ENCODE measurements around the gene FBXL19. TPM values are rescaled to one million over a fixed set of nuclear protein-coding genes. Genes with fewer than 3 reads are reported as not detected.

FBXL19 gene
- total RNA-seq, 2 donors from 2014 or later, result 6.4 to 10.1 TPM

DNA sequence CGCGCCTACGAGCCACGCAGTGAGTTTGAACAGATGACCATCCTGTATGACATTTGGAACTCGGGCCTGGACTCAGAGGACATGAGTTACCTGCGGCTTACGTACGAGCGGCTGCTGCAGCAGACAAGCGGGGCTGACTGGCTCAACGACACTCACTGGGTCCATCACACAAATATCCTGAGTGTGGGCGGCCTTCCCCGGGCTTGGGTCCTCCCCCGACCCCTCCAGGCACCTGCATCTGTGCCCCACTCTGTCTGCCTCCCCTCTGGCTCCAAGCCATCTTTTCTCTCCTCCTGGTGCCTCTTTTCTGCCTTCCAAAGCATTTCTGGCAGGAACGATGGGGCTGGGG, 56.6 kb downstream of the FBXL19 start:
- intact Hi-C loops (cut with DNase I), result loop anchor here (5.0 to 10.0 kb wide), 4 partner anchors 115 to 885 kb away; partner anchors contain the start of genes ZNF843 (in 2 of the 2) and VKORC1 (in 1 of the 2)
- ATAC-seq (no peak), DNase-seq (no peak)

DNA sequence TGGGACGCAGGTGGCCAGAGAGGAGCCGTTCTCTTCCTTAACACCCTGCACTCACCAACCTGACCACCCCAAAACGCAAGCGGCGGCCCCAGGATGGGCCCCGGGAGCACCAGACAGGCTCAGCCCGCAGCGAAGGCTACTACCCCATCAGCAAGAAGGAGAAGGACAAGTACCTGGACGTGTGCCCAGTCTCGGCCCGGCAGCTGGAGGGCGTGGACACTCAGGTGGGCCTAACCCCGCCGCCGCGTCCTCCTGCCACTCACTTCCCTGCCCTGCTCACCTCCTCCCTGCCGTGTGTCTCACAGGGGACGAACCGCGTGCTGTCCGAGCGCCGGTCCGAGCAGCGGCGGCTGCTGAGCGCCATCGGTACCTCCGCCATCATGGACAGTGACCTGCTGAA, 57.1 kb downstream of the FBXL19 start:
- intact Hi-C loops (cut with DNase I), result loop anchor here (5.0 to 10.0 kb wide), 4 partner anchors 114 to 884 kb away; partner anchors contain the start of genes ZNF843 (in 2 of the 2) and VKORC1 (in 1 of the 2)
- no peak for DNase-seq
- ATAC-seq, result no peak

DNA sequence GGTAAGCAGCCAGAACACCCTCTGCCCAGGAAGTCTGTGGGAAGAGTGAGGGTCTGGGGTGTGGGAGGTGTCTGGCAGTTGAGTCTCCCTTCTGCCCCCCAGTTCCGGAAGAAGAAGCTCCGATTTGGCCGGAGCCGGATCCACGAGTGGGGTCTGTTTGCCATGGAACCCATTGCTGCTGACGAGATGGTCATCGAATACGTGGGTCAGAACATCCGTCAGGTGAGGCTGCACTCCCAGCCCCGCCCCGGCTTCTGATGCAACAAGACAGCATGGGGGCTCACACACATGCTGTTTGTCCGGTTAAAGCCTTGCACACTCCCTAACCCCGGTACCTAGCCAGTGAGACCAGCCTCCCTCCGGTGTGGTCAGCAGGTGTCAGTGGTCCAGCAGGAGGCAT, 57.6 kb downstream of the FBXL19 start:
- intact Hi-C loops (cut with DNase I), result loop anchor here (5.0 to 10.0 kb wide), 4 partner anchors 114 to 884 kb away; partner anchors contain the start of genes ZNF843 (in 2 of the 2) and VKORC1 (in 1 of the 2)
- no peak for DNase-seq
- ATAC-seq, result no peak

DNA sequence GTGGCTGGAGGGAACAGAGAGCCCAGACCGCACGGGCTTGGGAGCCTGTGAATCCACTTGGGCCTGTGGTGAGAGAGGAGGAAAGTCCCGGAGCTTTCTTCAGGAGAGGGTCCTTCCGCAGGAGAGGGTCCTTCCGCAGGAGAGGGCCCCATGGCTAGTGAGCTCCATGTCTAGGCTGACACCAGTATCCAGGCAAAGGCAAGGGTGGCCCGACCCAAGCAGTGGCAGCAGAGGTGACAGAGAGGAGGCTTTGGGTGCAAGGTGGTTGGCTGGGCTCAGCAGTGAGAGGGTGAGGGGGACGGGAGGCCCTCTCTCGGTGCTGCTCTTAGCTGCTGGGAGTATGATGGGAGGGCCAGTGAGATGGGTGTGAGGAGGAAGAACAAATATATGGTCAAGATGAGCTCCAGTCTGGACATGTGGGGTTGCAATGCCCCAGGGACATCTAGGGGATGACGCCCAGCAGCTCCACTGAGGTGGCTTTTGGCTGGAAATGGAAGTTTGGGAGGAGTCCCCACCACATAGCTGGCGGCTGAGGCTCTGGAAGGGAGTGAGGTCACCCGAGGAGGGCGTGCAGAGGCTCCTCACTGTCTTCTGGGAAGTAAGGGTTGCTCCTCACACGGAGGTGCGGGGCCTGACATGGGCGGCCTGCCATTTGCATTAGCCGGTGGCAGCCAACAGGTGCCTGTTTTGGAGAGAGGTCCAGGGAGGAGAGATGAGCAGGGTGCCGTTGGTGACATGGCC, 59.3 kb downstream of the FBXL19 start:
- no peak for DNase-seq
- intact Hi-C loops (cut with DNase I), result loop anchor here (5.0 to 10.0 kb wide), 4 partner anchors 112 to 882 kb away; partner anchors contain the start of genes ZNF843 (in 2 of the 2) and VKORC1 (in 1 of the 2)
- no peak for ATAC-seq

DNA sequence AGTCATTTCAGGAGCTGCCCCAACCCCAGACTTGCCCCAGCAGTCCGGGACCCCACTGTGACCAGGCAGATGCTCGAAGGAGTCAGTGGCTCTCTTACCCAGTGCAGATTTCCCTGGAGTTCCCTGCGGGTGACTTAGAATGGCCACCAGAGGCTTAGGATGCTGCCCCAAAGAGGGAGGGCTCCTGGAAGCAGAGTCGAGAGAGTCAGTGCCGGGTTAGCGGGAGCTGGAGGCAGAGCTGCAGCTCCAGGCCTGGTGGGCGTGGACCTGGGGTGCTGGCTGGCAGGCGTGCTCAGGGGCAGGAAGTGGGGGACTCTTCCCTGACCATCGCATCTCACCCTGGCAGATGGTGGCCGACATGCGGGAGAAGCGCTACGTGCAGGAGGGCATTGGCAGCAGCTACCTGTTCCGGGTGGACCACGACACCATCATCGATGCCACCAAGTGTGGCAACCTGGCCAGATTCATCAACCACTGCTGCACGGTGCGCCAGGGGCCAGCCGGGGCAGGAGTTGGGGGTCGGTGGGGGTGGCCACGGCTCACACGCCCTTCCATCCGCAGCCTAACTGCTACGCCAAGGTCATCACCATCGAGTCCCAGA, 60.0 kb downstream of the FBXL19 start:
- intact Hi-C loops (cut with DNase I), result loop anchor here (5.0 to 10.0 kb wide), 4 partner anchors 111 to 881 kb away; partner anchors contain the start of genes ZNF843 (in 2 of the 2) and VKORC1 (in 1 of the 2)
- DNase-seq (no peak), ATAC-seq (no peak)

DNA sequence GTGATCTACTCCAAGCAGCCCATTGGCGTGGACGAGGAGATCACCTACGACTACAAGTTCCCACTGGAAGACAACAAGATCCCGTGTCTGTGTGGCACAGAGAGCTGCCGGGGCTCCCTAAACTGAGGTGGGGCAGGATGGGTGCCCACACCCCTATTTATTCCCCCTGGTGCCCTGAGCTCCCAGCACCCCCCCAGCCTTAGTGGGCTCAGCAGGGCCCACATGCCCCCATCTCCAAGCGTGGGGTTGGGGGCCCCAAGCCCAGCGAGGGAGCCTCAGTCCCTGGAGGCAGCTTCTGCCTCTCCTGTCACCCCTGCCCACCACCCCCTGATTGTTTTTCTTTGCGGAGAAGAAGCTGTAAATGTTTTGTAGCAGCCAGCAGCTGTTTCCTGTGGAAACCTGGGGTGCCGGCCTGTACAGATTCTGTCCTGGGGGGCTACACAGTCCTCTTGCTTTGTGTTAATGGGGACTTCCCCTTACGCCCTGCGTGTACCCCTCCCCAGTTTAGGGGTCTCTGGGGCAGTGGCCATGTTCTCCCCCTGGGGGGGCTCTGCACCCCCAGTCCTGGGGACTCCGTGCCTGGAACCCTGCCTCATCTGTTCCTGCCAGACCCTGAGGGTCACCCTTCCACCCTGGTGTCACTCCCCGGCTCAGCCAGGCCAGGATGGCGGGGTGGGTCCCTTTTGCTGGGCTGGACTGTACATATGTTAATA, 60.7 kb downstream of the FBXL19 start:
- ATAC-seq, result no peak
- no peak for DNase-seq
- intact Hi-C loops (cut with DNase I), result loop anchor here (5.0 to 10.0 kb wide), 4 partner anchors 111 to 881 kb away; partner anchors contain the start of genes ZNF843 (in 2 of the 2) and VKORC1 (in 1 of the 2)

DNA sequence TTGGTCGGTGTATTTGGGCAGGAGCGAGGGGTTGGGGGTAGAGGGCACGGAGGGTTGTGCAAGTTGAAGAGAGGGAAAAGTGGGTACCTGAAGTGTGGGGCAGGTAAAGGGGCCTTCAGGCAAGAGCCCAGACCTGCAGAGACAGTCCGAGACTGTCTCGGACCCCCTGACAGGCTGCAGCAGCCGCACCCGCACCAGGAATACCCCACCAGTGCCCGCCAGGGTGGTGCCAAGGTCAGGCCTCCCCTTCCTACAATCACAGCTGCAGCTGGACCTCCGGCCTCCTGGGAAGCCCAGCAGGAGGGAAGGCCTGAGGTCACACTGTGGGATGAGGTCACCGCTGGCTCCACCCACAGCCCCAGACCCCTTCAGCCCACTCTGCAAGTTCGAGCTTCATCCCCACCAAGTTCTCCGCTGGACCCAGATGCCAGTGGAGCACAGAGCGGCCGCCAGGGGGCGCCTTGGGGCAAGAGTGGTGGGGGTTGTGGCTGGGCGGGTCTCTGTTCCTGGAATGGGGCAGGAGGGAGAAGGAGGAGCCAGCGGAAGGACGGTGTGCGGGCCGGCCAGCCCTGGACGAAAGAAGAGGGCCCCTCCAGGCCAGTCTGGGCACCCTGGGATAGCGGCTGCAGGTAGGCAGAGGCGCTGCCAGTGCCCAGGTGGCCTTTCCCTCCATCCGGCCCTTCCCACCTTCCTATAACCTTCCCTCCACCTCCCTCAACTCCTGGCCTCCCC, 61.5 kb downstream of the FBXL19 start, which contains the start of gene HSD3B7:
TSS of gene HSD3B7 (plus strand) at position 539 of the 732 bp plus-strand sequence. CDS start 452 bp downstream, outside the sequence.
- peak; percentile 92 for DNase-seq
- intact Hi-C loops (cut with DNase I), result loop anchor here (5.0 to 10.0 kb wide), 5 partner anchors 110 to 880 kb away; partner anchors contain the start of genes ZNF843 (in 2 of the 2) and VKORC1 (in 1 of the 2)
- ATAC-seq, result peak; percentile 89 to 95

DNA sequence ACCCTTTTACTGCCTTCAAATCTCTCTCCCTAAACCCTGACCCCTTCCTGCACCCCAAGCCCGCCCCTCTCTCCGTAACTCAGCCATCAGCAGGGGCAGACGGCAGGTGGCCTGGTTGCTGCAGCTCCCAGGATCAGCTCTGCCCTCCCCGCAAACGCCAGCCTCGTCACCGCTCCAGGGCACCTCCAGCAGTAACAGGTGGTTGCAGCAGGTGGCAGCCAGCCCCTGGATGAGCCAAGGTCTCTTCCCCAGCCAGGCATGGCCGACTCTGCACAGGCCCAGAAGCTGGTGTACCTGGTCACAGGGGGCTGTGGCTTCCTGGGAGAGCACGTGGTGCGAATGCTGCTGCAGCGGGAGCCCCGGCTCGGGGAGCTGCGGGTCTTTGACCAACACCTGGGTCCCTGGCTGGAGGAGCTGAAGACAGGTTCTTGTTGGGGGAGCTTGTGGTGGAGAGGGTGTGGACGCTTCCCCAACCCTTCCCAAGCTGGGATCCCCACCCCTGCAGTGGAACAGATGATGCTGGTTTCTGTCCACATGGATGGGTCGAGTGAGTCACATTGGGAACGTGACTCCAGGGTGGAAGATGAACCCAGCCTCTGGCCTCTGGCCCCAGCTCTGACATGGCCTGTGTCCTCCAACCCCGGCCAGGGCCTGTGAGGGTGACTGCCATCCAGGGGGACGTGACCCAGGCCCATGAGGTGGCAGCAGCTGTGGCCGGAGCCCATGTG, 62.2 kb downstream of the FBXL19 start:
- intact Hi-C loops (cut with DNase I), result loop anchor here (5.0 to 10.0 kb wide), 4 partner anchors 109 to 879 kb away; partner anchors contain the start of genes VKORC1 (in 1 of the 2) and ZNF843 (in 1 of the 2)
- ATAC-seq (peak; percentile 27 to 45), DNase-seq (no peak)

DNA sequence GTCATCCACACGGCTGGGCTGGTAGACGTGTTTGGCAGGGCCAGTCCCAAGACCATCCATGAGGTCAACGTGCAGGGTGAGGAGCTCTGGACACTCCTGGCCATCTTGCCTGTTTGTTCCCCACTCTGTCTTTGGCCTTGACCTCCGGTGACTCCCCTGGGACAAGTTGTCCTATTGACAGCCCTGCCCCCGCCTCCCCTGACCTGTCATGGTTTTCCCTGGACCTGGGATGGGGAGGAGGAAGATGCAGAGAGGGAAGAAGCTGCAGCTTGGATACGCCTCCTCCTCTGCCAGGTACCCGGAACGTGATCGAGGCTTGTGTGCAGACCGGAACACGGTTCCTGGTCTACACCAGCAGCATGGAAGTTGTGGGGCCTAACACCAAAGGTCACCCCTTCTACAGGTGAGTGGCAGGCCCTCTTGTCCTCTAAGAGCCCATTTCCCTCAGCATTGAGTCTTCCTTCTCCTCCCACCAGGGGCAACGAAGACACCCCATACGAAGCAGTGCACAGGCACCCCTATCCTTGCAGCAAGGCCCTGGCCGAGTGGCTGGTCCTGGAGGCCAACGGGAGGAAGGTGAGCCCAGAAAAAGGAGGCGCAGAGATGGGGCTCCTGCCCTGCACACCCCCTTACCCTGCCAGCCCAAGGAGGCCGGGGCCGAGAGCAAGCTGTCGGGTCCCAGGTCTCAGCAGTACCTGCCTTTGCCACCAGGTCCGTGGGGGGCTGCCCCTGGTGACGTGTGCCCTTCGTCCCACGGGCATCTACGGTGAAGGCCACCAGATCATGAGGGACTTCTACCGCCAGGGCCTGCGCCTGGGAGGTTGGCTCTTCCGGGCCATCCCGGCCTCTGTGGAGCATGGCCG, 63.0 kb downstream of the FBXL19 start:
- no peak for ATAC-seq
- intact Hi-C loops (cut with DNase I), result loop anchor here (5.0 to 10.0 kb wide), 4 partner anchors 108 to 878 kb away; partner anchors contain the start of genes VKORC1 (in 1 of the 2) and ZNF843 (in 1 of the 2)

DNA sequence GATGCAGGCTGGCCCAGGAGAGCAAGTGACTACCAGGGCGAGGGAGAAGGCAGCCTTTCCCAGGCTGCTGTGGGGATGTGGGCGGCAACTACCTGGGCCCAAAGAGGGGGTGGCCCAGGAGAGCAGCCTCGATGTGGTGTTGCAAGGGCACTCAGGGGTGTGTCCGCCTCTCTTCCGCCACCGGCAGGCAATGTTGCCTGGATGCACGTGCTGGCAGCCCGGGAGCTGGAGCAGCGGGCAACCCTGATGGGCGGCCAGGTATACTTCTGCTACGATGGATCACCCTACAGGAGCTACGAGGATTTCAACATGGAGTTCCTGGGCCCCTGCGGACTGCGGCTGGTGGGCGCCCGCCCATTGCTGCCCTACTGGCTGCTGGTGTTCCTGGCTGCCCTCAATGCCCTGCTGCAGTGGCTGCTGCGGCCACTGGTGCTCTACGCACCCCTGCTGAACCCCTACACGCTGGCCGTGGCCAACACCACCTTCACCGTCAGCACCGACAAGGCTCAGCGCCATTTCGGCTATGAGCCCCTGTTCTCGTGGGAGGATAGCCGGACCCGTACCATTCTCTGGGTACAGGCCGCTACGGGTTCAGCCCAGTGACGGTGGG, 64.3 kb downstream of the FBXL19 start:
- intact Hi-C loops (cut with DNase I), result loop anchor here (5.0 to 10.0 kb wide), 4 partner anchors 107 to 877 kb away; partner anchors contain the start of genes VKORC1 (in 1 of the 2) and ZNF843 (in 1 of the 2)
- no peak for DNase-seq
- ATAC-seq, result no peak

More for the DNA sequence above, 63.0 kb downstream of the FBXL19 start:
- DNase-seq, result no peak

DNA sequence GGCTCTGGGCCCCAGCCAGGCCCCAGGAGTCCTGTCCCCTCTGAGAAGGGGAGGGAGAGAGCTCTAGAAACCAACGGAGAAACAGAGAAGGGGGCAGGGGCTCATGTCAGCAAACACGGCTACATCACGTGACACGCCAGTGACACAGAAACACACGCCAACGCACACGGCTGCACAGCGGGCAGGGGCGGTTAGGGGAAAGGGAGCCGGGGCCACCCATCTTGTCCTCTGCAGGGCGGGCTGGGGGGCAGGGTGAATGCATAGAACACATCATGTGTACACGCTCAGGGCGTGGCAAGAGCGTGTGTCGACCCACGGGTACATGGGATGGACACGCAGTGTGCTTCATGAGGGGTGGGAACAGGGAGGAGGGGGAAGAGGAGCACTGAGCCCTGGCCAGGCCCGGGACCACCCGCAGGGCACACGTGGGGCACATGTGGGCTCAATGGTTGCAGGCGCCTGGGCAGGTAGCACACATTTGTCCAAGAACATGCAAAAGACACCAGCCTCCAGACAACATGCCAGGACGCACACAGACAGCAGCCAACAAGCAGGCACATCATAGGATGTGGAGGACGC, 66.2 kb downstream of the FBXL19 start:
- DNase-seq (no peak), ATAC-seq (no peak)
- intact Hi-C loops (cut with DNase I), result loop anchor here (5.0 to 10.0 kb wide), 4 partner anchors 105 to 875 kb away; partner anchors contain the start of genes VKORC1 (in 1 of the 2) and ZNF843 (in 1 of the 2)

DNA sequence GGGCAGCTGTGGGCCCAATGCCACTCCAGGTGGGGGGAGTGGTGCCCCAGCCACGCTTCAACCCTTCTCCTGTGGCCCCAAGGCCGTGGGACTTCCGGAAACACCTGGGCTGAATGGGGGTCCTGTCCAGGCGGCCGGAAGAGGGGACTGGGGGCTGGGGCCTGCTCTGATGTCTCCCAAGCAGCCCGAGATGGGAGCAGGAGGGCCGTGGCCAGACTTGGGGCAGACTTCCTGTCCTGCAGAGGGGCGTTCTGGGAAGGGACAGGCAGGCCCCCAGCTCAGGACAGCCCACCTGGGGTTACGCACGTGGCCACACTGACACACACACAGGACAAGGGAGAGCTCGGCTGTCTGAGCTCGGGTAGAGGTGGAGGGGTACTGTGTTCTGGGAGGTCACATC, 66.7 kb downstream of the FBXL19 start:
- DNase-seq (no peak), ATAC-seq (no peak)
- intact Hi-C loops (cut with DNase I), result no loop called here

DNA sequence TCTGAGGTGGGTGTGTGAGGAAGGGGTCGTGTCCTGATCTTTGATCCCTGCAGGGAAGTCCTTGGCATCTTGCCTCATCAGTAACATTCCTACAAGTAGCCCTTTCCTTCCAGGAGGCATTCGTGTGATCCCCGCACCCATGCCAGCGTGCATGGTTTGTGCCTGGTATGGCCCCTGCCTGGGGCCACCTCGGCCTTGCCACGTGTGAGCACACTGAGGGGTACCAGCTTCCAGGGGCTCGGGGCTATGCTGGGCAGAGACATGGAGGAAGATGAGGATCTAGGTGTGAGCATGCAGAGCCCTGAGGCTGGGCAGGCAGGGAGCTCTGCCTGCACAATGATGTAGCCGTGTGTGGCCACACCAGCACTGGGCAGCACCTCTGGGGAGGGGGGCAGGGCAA, 67.7 kb downstream of the FBXL19 start:
- intact Hi-C loops (cut with DNase I), result no loop called here
- no peak for DNase-seq

DNA sequence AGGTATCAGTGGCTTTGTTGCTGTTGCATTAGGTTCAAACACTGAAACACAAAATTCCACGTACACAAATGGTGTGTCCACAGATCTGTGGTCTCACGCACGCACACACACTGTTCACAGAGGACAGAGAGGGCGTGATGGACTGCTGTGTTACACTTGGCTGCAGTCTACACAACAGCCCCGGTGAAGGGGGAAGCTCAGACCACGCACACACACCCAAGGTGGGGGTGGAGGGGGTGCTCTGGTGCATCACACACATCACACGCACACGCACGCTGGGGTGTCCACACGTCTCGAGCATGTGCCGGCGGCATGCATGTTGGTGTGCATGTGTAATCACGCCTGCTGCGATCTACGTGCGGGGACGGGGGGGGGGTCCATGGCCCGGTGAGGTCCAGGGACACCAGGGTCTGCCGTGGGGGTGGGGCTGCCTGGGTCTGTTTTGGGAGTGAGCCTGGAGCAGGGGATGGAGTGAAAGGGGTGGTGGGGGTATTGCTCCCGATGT, 69.0 kb downstream of the FBXL19 start:
- ATAC-seq (no peak), DNase-seq (no peak)
- intact Hi-C loops (cut with DNase I), result no loop called here

More for the DNA sequence above, 67.7 kb downstream of the FBXL19 start:
- ATAC-seq, result no peak

Measured in left cardiac atrium (tissue), 4 donors.